HG03064 (cell line): ENCODE data around the gene RAB7A.
A peak's percentile ranks its signal among the peaks of the same experiment; 100 is the strongest.
"Not testable (repeated sequence)": the region's sequence is repeated elsewhere in the genome, so short reads cannot be mapped to it uniquely, and the experiment has no call there.

Experiments used
- ATAC-seq: cut with Tn5 transposase; IDR thresholded peaks from one replicate; pipeline ENCODE4 v1.9.1; 2021; ENCODE audit warnings: low read depth; ENCODE audit not compliant: unreplicated experiment

Gene RAB7A

GRCh38 chr3:128814519-128815317 is 88.7 kb downstream of the RAB7A start:
- no peak for ATAC-seq

GRCh38 chr3:128815318-128816064 is 89.5 kb downstream of the RAB7A start:
- no peak for ATAC-seq

GRCh38 chr3:128818186-128818787 is 92.3 kb downstream of the RAB7A start:
- no peak for ATAC-seq

- no peak for ATAC-seq
Measured at GRCh38 chr3:128820252-128820839, 94.4 kb downstream of the RAB7A start.

GRCh38 chr3:128823008-128823407 is 97.0 kb downstream of the RAB7A start:
- ATAC-seq = no peak

GRCh38 chr3:128823631-128824030 is 97.6 kb downstream of the RAB7A start:
- ATAC-seq = no peak

GRCh38 chr3:128824132-128824850 is 98.3 kb downstream of the RAB7A start:
- no peak for ATAC-seq

GRCh38 chr3:128825117-128825725 is 99.2 kb downstream of the RAB7A start:
- no peak for ATAC-seq

GRCh38 chr3:128829087-128829486 is 103.1 kb downstream of the RAB7A start:
- ATAC-seq = not testable (repeated sequence)

- ATAC-seq = not testable (repeated sequence)
Measured at GRCh38 chr3:128829925-128830625, 104.1 kb downstream of the RAB7A start.

GRCh38 chr3:128830762-128831161 is 104.8 kb downstream of the RAB7A start:
- not testable (repeated sequence) for ATAC-seq

- not testable (repeated sequence) for ATAC-seq
Measured at GRCh38 chr3:128832979-128833378, 107.0 kb downstream of the RAB7A start.

GRCh38 chr3:128835096-128835495 is 109.1 kb downstream of the RAB7A start:
- ATAC-seq = no peak

- no peak for ATAC-seq
Measured at GRCh38 chr3:128841926-128842920, 116.2 kb downstream of the RAB7A start.

GRCh38 chr3:128844502-128844901 is 118.5 kb downstream of the RAB7A start:
- no peak for ATAC-seq

- ATAC-seq = no peak
Measured at GRCh38 chr3:128845119-128845777, 119.3 kb downstream of the RAB7A start.

GRCh38 chr3:128845778-128846485 is 119.9 kb downstream of the RAB7A start:
- ATAC-seq = peak; percentile 83
